NOMO-1 (cell line): ENCODE results near the gene CLUH.

Source experiments
- DNase-seq, 2 experiments: peaks; one replicate each; lab custom pipeline; 2025; ENCODE audit not compliant: unreplicated experiment in 2 of 2; lab: John Stamatoyannopoulos, UW

The CLUH gene

GRCh38 chr17:2719861-2720260, 8.3 kb upstream of the CLUH start:
- no peak for DNase-seq

GRCh38 chr17:2718150-2718938, 6.8 kb upstream of the CLUH start:
- DNase-seq = no peak

GRCh38 chr17:2716649-2717048, 5.1 kb upstream of the CLUH start:
- DNase-seq = no peak

- no peak for DNase-seq
These were observed 2.3 kb upstream of the CLUH start for GRCh38 chr17:2713881-2714280.

- DNase-seq = peak in 1 of 2 experiments; percentile 39
These were observed 908 bp upstream of the CLUH start for GRCh38 chr17:2712300-2713043.

- peak; percentile 40 to 45 for DNase-seq
These were observed 559 bp downstream of the CLUH start for GRCh38 chr17:2710803-2711607.

GRCh38 chr17:2710071-2710802, 1.3 kb downstream of the CLUH start:
- DNase-seq = no peak

- peak in 1 of 2 experiments; percentile 20 for DNase-seq
These were observed 2.3 kb downstream of the CLUH start for GRCh38 chr17:2709183-2709661.

GRCh38 chr17:2708585-2709182, 2.9 kb downstream of the CLUH start:
- no peak for DNase-seq

- no peak for DNase-seq
These were observed 3.6 kb downstream of the CLUH start for GRCh38 chr17:2707721-2708584.

GRCh38 chr17:2706911-2707510, 4.6 kb downstream of the CLUH start:
- DNase-seq = no peak

GRCh38 chr17:2705888-2706795, 5.4 kb downstream of the CLUH start:
- DNase-seq = no peak

GRCh38 chr17:2705263-2705662, 6.3 kb downstream of the CLUH start:
- no peak for DNase-seq

- DNase-seq = no peak
These were observed 6.7 kb downstream of the CLUH start for GRCh38 chr17:2704890-2705248.

GRCh38 chr17:2704031-2704889, 7.3 kb downstream of the CLUH start:
- no peak for DNase-seq

GRCh38 chr17:2703606-2704005, 8.0 kb downstream of the CLUH start:
- DNase-seq = no peak

- DNase-seq = no peak
These were observed 8.4 kb downstream of the CLUH start for GRCh38 chr17:2703181-2703580.
